ENCODE results near the gene HNRNPU. TPM values are rescaled to one million over a fixed set of nuclear protein-coding genes. Genes with fewer than 3 reads are reported as not detected.

The HNRNPU gene
- total and polyA plus RNA-seq, 2 donors from 2014 or later, result 153 to 329 TPM

- Histone ChIP-seq H3K36me3 (ENCODE audit: control insufficient read depth in 2 of 3, insufficient read depth in 3 of 3, low read length in 3 of 3) (no peaks in the 10 kb centered on the region), H3K9ac (ENCODE audit: low read length in 3 of 3) (no peak overlapping the region), H3K4me3 (ENCODE audit: low read length in 3 of 3) (no peak overlapping the region), H3K27ac (ENCODE audit: low read depth in 2 of 2, low read length in 2 of 2) (no peak overlapping the region), H3K27me3 (ENCODE audit: control insufficient read depth, insufficient read depth, low read length) (no peaks in the 10 kb centered on the region), H3K9me3 (ENCODE audit: control insufficient read depth in 2 of 3, insufficient read depth in 1 of 3, low read length in 3 of 3) (no peaks in the 10 kb centered on the region), H3K4me1 (ENCODE audit: control insufficient read depth in 2 of 3, insufficient read depth in 2 of 3, low read depth in 1 of 3, low read length in 3 of 3) (no peaks in the 10 kb centered on the region)
- FAIRE-seq (no peak), DNase-seq (no peak)
- no peak for TF ChIP-seq CTCF (IDR thresholded peaks at IDR 0.05; ENCODE audit: borderline replicate concordance, extremely low read depth, insufficient read depth)
- intact Hi-C loops (cut with DNase I), result no loop called here
Observed at GRCh38 chr1:244826712-244827111, 37.6 kb downstream of the HNRNPU start.

GRCh38 chr1:244822878-244823277, 41.5 kb downstream of the HNRNPU start:
- no peak for FAIRE-seq
- no peaks in the 10 kb centered on the region for H3K4me1 ChIP-seq (ENCODE audit: control insufficient read depth in 2 of 3, insufficient read depth in 2 of 3, low read depth in 1 of 3, low read length in 3 of 3)
- H3K4me3 ChIP-seq (ENCODE audit: low read length in 3 of 3), result no peak overlapping the region
- TF ChIP-seq CTCF (IDR thresholded peaks at IDR 0.05; ENCODE audit: borderline replicate concordance, extremely low read depth, insufficient read depth), result no peak
- no peaks in the 10 kb centered on the region for H3K36me3 ChIP-seq (ENCODE audit: control insufficient read depth in 2 of 3, insufficient read depth in 3 of 3, low read length in 3 of 3)
- H3K9me3 ChIP-seq (ENCODE audit: control insufficient read depth in 2 of 3, insufficient read depth in 1 of 3, low read length in 3 of 3), result no peaks in the 10 kb centered on the region
- DNase-seq, result no peak
- intact Hi-C loops (cut with DNase I), result no loop called here
- no peak overlapping the region for H3K9ac ChIP-seq (ENCODE audit: low read length in 3 of 3)
- H3K27me3 ChIP-seq (ENCODE audit: control insufficient read depth, insufficient read depth, low read length), result no peaks in the 10 kb centered on the region
- H3K27ac ChIP-seq (ENCODE audit: low read depth in 2 of 2, low read length in 2 of 2), result no peak overlapping the region

GRCh38 chr1:244821134-244821533, 43.2 kb downstream of the HNRNPU start:
- H3K36me3 ChIP-seq (ENCODE audit: control insufficient read depth in 2 of 3, insufficient read depth in 3 of 3, low read length in 3 of 3), result no peaks in the 10 kb centered on the region
- no peak for FAIRE-seq

More at GRCh38 chr1:244821134-244821533, 43.2 kb downstream of the HNRNPU start:
- H3K4me3 ChIP-seq (ENCODE audit: low read length in 3 of 3), result no peak overlapping the region
- no peak overlapping the region for H3K27ac ChIP-seq (ENCODE audit: low read depth in 2 of 2, low read length in 2 of 2)
- H3K27me3 ChIP-seq (ENCODE audit: control insufficient read depth, insufficient read depth, low read length), result no peaks in the 10 kb centered on the region
- DNase-seq, result no peak
- TF ChIP-seq CTCF (IDR thresholded peaks at IDR 0.05; ENCODE audit: borderline replicate concordance, extremely low read depth, insufficient read depth), result no peak
- intact Hi-C loops (cut with DNase I), result no loop called here
- H3K4me1 ChIP-seq (ENCODE audit: control insufficient read depth in 2 of 3, insufficient read depth in 2 of 3, low read depth in 1 of 3, low read length in 3 of 3), result no peaks in the 10 kb centered on the region
- H3K9ac ChIP-seq (ENCODE audit: low read length in 3 of 3), result no peak overlapping the region
- no peaks in the 10 kb centered on the region for H3K9me3 ChIP-seq (ENCODE audit: control insufficient read depth in 2 of 3, insufficient read depth in 1 of 3, low read length in 3 of 3)
